ENCODE measurements around the gene SRCAP.

DNA sequence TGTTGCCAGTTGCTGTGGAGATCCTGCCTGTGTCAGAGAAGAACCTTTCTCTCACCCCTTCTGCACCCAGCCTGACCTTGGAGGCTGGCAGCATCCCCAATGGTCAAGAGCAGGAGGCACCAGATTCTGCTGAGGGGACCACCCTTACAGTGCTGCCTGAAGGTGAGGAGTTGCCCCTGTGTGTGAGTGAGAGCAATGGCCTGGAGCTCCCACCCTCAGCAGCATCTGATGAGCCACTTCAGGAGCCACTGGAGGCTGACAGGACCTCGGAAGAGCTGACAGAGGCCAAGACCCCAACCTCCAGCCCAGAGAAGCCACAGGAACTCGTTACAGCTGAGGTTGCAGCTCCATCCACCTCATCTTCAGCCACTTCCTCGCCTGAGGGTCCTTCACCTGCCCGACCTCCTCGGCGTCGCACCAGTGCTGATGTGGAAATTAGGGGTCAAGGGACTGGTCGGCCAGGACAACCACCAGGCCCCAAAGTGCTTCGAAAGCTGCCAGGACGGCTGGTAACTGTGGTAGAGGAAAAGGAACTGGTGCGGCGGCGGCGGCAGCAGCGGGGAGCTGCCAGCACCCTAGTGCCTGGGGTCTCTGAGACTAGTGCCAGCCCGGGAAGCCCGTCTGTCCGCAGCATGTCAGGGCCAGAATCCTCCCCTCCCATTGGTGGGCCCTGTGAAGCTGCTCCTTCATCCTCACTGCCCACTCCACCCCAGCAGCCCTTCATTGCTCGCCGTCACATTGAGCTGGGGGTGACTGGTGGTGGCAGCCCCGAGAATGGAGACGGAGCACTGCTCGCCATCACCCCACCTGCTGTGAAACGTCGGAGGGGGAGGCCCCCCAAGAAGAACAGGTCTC lies 39.0 kb downstream of the SRCAP start:
- TF ChIP-seq, protein P1, sequence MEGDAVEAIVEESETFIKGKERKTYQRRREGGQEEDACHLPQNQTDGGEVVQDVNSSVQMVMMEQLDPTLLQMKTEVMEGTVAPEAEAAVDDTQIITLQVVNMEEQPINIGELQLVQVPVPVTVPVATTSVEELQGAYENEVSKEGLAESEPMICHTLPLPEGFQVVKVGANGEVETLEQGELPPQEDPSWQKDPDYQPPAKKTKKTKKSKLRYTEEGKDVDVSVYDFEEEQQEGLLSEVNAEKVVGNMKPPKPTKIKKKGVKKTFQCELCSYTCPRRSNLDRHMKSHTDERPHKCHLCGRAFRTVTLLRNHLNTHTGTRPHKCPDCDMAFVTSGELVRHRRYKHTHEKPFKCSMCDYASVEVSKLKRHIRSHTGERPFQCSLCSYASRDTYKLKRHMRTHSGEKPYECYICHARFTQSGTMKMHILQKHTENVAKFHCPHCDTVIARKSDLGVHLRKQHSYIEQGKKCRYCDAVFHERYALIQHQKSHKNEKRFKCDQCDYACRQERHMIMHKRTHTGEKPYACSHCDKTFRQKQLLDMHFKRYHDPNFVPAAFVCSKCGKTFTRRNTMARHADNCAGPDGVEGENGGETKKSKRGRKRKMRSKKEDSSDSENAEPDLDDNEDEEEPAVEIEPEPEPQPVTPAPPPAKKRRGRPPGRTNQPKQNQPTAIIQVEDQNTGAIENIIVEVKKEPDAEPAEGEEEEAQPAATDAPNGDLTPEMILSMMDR (IDR thresholded peaks at IDR 0.05), result no peak
- no peak for TF ChIP-seq POLR2A (IDR thresholded peaks at IDR 0.05)
